ENCODE data around the gene LMTK3. TPM values are rescaled to one million over a fixed set of nuclear protein-coding genes. Genes with fewer than 3 reads are reported as not detected.

LMTK3 gene
- total and polyA plus RNA-seq, 9 of the 15 experiments (the other 6 are each of a cell fraction or from before 2014, with no cell fraction given), result 0.35 to 12.3 (median 2.0) TPM; not detected in 2

DNA sequence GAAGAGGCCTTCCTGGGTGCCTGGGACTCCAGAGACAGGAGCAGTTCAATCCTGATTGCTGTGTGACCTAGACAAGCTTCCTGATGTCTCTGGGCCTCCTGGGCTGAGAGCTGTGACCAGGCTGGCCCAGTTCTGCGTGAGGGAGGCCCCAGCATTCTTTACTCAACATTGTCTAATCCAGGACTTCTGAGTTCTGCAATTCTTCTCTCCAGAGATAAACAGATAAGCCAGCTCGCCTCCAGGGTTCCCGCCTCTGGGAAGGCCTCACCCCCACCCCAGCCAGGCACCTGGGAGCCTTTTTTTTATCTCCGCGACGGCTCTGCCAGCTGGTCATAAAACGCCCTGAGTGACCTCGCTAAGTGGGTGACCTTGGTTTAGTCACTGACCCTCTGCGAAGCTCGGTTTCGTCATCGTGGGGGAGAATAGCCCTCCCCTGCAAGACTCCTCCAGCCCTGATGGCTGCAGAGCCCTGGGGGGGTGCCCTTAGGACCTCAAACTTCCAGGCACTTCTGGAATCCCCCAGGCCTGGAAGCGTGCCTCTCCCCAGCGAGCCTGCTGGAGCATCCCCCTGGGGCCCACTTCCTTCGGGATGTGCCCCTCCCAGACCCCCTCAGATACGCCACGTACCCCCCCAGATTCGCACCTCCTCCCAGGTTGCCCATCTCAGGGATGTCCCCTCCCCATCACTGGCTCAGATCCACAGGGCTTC is 42.2 kb upstream of the LMTK3 start (continued):
- TF ChIP-seq CBFA2T2 (conservative IDR thresholded peaks at IDR 0.05) (peak; percentile 83), NFE2 (IDR thresholded peaks at IDR 0.05; ENCODE audit: low read depth) (no peak), DMBX1 (CRISPR knock-in tag; IDR thresholded peaks at IDR 0.05; ENCODE audit: borderline replicate concordance) (no peak), NFIX (CRISPR knock-in tag; IDR thresholded peaks at IDR 0.05; ENCODE audit: low read depth) (no peak), ZNF57 (CRISPR knock-in tag; IDR thresholded peaks at IDR 0.05) (no peak), RBM25 (IDR thresholded peaks at IDR 0.05; ENCODE audit: low read depth, low read length, severe bottlenecking) (peak; percentile 70), FOXJ3 (CRISPR knock-in tag; IDR thresholded peaks at IDR 0.05) (no peak), BRF1 (IDR thresholded peaks at IDR 0.05; ENCODE audit: borderline replicate concordance, extremely low read depth, insufficient read length) (no peak), ZNF134 (CRISPR knock-in tag; conservative IDR thresholded peaks at IDR 0.05) (no peak), ZNF668 (CRISPR knock-in tag; IDR thresholded peaks at IDR 0.05) (no peak), NCOR1 (IDR thresholded peaks at IDR 0.05) (peak; percentile 69), CHCHD3 (CRISPR knock-in tag; IDR thresholded peaks at IDR 0.05) (no peak), TAF7 (tag; IDR thresholded peaks at IDR 0.05) (no peak), NR1H2 (CRISPR knock-in tag; IDR thresholded peaks at IDR 0.05) (no peak), FOXP1 (CRISPR knock-in tag; IDR thresholded peaks at IDR 0.05) (peak; percentile 74; the same call in 1 of the 2 replicates), KLF13 (tag; IDR thresholded peaks at IDR 0.05; ENCODE audit: borderline replicate concordance, low read depth) (no peak), SMARCE1 (IDR thresholded peaks at IDR 0.05) (peak; percentile 79; the same call in 1 of the 2 replicates), POLR2AphosphoS2 (IDR thresholded peaks at IDR 0.05; ENCODE audit: low read length) (no peak), POLR2H (tag; IDR thresholded peaks at IDR 0.05; ENCODE audit: low read depth) (no peak), ETV1 (tag; conservative IDR thresholded peaks at IDR 0.05; ENCODE audit: low read depth) (no peak), ZBTB1 (CRISPR knock-in tag; IDR thresholded peaks at IDR 0.05; ENCODE audit: borderline replicate concordance, low read depth) (no peak), POU5F1 (IDR thresholded peaks at IDR 0.05; ENCODE audit: borderline replicate concordance, low read depth, low read length, partially characterized antibody) (no peak), DACH1 (IDR thresholded peaks at IDR 0.05; ENCODE audit: partially characterized antibody) (peak; percentile 86), TSC22D4 (tag; IDR thresholded peaks at IDR 0.05) (no peak), ZNF175 (CRISPR knock-in tag; IDR thresholded peaks at IDR 0.05; ENCODE audit: low read depth) (0 out of 2 replicates have a peak, but pooled peaks have one; percentile 47), BDP1 (IDR thresholded peaks at IDR 0.05; ENCODE audit: insufficient read depth, insufficient read length) (no peak), TOE1 (IDR thresholded peaks at IDR 0.05; ENCODE audit: borderline replicate concordance) (no peak; the same call in 1 of the 2 replicates), TOE1 (CRISPR knock-in tag; IDR thresholded peaks at IDR 0.05; ENCODE audit: borderline replicate concordance, low read depth) (no peak), PHB2 (IDR thresholded peaks at IDR 0.05; ENCODE audit: low read depth) (no peak), POLR2AphosphoS5 (IDR thresholded peaks at IDR 0.05; ENCODE audit: control insufficient read depth, insufficient read depth, low read depth, low read length) (peak; percentile 59)
- TF ChIP-seq, protein P1, sequence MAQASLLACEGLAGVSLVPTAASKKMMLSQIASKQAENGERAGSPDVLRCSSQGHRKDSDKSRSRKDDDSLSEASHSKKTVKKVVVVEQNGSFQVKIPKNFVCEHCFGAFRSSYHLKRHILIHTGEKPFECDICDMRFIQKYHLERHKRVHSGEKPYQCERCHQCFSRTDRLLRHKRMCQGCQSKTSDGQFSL (CRISPR knock-in tag; IDR thresholded peaks at IDR 0.05), result peak; percentile 89
- TF ChIP-seq, protein P1 (tag; IDR thresholded peaks at IDR 0.05), result peak in 1 of 2 experiments; percentile 77; a peak in 2 of 4 replicates
